Stomach (tissue), 4 donors: Measurements from ENCODE around the gene PALLD.

ENCODE experiments used
- CTCF ChIP-seq, 7 experiments: fragments of 450-650 bp in 4 of 7; fragments of 200-600 bp in 3 of 7; sonication (generic) in 3 of 7; IDR thresholded peaks; one replicate each; pipeline ENCODE4 v1.5.1; 2016 to 2019; ENCODE audit warnings: antibody characterized with exemption in 7 of 7, control low read depth in 2 of 7, mild to moderate bottlenecking in 1 of 7
- POLR2A ChIP-seq, 4 donors: fragments of 450-650 bp; IDR thresholded peaks; one replicate each; pipeline ENCODE4 v1.6.1; 2016; ENCODE audit warnings: antibody characterized with exemption in 4 of 4, control low read depth in 2 of 4, mild to moderate bottlenecking in 1 of 4, moderate library complexity in 1 of 4
- POLR2AphosphoS5 ChIP-seq, 3 donors: sonication (generic); formaldehyde crosslinking; IDR thresholded peaks; one replicate each; pipeline ENCODE4 v1.6.1; 2016; ENCODE audit warnings: antibody characterized with exemption in 3 of 3

- TF ChIP-seq CTCF (IDR thresholded peaks at IDR 0.05): no peak
- no peak for TF ChIP-seq POLR2A (IDR thresholded peaks at IDR 0.05)
- TF ChIP-seq POLR2AphosphoS5 (IDR thresholded peaks at IDR 0.05): no peak
Observed at GRCh38 chr4:168841000-168841671, 344.3 kb downstream of the PALLD start.
